SK-N-MC (cell line): Measurements from ENCODE around the gene ITSN1.

Source experiments
- DNase-seq: peaks from one replicate; pipeline ENCODE4 v3.0.0-alpha.2; 2011; ENCODE audit warnings: low read depth, low spot score
- H3K27ac ChIP-seq: fragments of 200-600 bp; sonication (generic); 2 replicates; pipeline ENCODE4 v1.5.1; 2016; ENCODE audit warnings: mixed run types
- H3K36me3 ChIP-seq: fragments of 200-600 bp; sonication (generic); 2 replicates; pipeline ENCODE4 v1.6.1; 2017; ENCODE audit warnings: antibody characterized with exemption, low read length, mixed read lengths; ENCODE audit not compliant: insufficient read depth
- H3K4me3 ChIP-seq: fragments of 200-600 bp; sonication (generic); 2 replicates; pipeline ENCODE4 v1.5.1; 2016
- H3K9ac ChIP-seq: fragments of 200-600 bp; sonication (generic); 2 replicates; pipeline ENCODE4 v1.8.0; 2017; ENCODE audit warnings: mixed run types, mixed read lengths; ENCODE audit not compliant: insufficient read length
- H3K9me3 ChIP-seq: fragments of 200-600 bp; sonication (generic); 2 replicates; pipeline ENCODE4 v1.6.1; 2017; ENCODE audit warnings: low read depth, mild to moderate bottlenecking, antibody characterized with exemption, low read length, moderate library complexity, mixed read lengths
- EZH2 ChIP-seq: fragments of 200-600 bp; sonication (generic); IDR thresholded peaks from one replicate; pipeline ENCODE4 v1.6.1; 2017; ENCODE audit warnings: antibody characterized with exemption
- FOXP2 ChIP-seq: optimal IDR thresholded peaks from 2 replicates; pipeline ENCODE3; 2011; ENCODE audit warnings: mild to moderate bottlenecking, moderate library complexity; ENCODE audit not compliant: insufficient read depth; ENCODE audit errors: extremely low read length, control extremely low read depth
- POLR2AphosphoS5 ChIP-seq: IDR thresholded peaks from 2 replicates; pipeline ENCODE4 v1.6.1; 2012; ENCODE audit warnings: mild to moderate bottlenecking, low read depth, low read length, borderline replicate concordance

ITSN1 gene

DNA sequence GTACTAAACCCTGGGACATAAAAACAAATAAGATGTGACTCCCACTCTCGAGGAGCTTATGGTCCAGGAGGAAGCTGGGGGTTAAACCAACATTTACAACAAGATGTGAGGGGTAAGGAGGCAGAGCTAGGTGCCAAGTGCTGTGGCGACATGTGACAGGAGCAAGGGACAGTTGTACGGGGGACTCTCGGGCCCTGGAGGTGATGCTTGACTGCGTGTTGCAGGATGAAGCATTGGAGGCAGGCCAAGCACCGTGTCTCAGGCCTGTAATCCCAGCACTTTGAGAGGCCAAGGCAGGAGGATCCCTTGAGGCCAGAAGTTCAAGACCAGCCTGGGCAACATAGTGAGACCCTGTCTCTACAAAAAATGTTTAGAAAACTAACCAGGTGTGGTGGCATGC lies 236.5 kb downstream of the ITSN1 start:
- H3K9me3 ChIP-seq = no peaks in the 10 kb centered on the region
- H3K27ac ChIP-seq = no peak overlapping the region
- TF ChIP-seq EZH2 (no peak), POLR2AphosphoS5 (no peak), FOXP2 (no peak)
- no peak overlapping the region for H3K4me3 ChIP-seq
- no peak for DNase-seq
- H3K9ac ChIP-seq = no peak overlapping the region
- no peaks in the 10 kb centered on the region for H3K36me3 ChIP-seq

- Histone ChIP-seq H3K9me3 (no peaks in the 10 kb centered on the region), H3K9ac (no peak overlapping the region), H3K27ac (no peak overlapping the region), H3K4me3 (no peak overlapping the region), H3K36me3 (no peaks in the 10 kb centered on the region)
- TF ChIP-seq FOXP2 = no peak
- TF ChIP-seq POLR2AphosphoS5 = no peak
- TF ChIP-seq EZH2 = no peak
- DNase-seq = no peak
Measured at GRCh38 chr21:33880626-33881025, 238.3 kb downstream of the ITSN1 start.

DNA sequence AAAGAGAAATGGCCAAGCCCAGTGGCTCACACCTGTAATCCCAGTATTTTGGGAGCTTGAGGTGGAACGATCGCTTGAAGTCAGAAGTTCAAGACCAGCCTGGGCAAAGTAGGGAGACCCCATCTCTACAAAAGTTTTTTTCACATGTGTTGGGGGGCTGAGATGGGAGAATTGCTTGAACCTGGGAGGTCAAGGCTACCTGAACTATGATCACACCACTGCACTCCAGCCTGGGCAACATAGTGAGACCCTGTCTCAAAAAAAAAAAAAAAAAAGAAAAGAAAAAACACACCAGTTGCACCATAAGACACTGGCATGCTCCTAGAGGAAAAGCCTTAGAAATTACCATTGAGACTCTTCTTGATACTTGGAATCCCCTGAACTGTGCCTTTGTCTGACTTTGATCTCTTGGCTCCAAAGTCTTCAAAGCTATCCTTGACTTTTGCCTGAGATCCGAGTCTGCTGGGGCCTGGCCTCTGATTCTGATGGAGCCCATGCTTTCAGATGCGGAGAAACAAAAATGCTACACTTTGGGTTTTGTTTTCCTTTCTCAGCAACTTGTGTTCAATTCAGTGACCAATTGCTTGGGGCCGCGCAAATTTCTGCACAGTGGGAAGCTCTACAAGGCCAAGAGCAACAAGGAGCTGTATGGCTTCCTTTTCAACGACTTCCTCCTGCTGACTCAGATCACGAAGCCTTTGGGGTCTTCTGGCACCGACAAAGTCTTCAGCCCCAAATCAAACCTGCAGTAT lies 239.6 kb downstream of the ITSN1 start:
- Histone ChIP-seq H3K9me3 (no peaks in the 10 kb centered on the region), H3K4me3 (no peak overlapping the region), H3K27ac (no peak overlapping the region), H3K9ac (no peak overlapping the region), H3K36me3 (no peaks in the 10 kb centered on the region)
- no peak for TF ChIP-seq FOXP2
- TF ChIP-seq POLR2AphosphoS5 = no peak
- TF ChIP-seq EZH2 = no peak
- no peak for DNase-seq

GRCh38 chr21:33883118-33883517 lies 240.8 kb downstream of the ITSN1 start:
- Histone ChIP-seq H3K9ac (no peak overlapping the region), H3K27ac (no peak overlapping the region)

DNA sequence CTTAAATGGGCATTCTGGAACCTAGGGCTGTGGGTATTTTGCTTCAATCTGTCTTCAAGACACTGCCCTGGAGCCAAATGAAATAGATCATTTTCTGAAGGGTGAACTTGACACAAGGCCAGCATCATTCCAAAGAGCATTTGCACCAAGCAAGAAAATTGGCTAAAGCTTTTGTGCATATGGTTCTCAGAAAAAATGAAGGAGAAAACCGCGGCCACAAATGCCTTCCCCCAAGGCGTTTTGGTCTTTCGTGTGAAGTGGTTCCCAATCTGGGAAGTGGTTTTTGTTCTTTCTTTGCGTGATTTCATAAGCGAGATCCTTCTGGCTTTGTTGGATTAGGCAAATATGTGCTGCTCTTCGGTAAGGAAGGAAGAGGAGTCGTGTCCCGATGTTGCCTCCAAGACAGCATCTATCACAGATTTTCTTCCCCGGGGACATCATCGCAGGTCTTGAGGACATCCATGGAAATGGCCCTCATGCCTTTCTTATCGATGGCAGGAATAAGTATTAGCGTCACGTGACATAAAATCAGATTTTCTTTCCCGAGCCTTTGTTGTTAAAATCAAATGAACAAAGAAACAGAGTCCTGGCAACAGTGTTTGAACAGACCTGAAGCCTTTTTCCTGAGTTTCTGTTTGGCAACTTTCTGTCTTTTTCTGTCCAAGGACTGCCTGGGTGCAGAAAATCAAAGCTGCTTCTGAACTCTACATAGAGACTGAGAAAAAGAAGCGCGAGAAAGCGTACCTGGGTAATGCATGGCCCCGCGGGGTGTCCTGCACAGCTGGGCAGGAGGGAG lies 242.3 kb downstream of the ITSN1 start:
- no peak overlapping the region for H3K9ac ChIP-seq
- DNase-seq = no peak
- H3K4me3 ChIP-seq = no peak overlapping the region
- H3K9me3 ChIP-seq = no peaks in the 10 kb centered on the region
- H3K36me3 ChIP-seq = no peaks in the 10 kb centered on the region
- no peak overlapping the region for H3K27ac ChIP-seq
- TF ChIP-seq FOXP2 = no peak
- no peak for TF ChIP-seq EZH2
- TF ChIP-seq POLR2AphosphoS5 = no peak

More at GRCh38 chr21:33883118-33883517, 240.8 kb downstream of the ITSN1 start:
- H3K9me3 ChIP-seq = no peaks in the 10 kb centered on the region
- DNase-seq = no peak
- H3K36me3 ChIP-seq = no peaks in the 10 kb centered on the region
- H3K4me3 ChIP-seq = no peak overlapping the region
- TF ChIP-seq FOXP2 (no peak), EZH2 (no peak), POLR2AphosphoS5 (no peak)

GRCh38 chr21:33885172-33885514 lies 242.8 kb downstream of the ITSN1 start:
- H3K27ac ChIP-seq = no peak overlapping the region
- no peaks in the 10 kb centered on the region for H3K9me3 ChIP-seq
- no peak overlapping the region for H3K4me3 ChIP-seq
- no peak for DNase-seq
- TF ChIP-seq FOXP2 (no peak), EZH2 (no peak), POLR2AphosphoS5 (no peak)
- no peak overlapping the region for H3K9ac ChIP-seq
- no peaks in the 10 kb centered on the region for H3K36me3 ChIP-seq

GRCh38 chr21:33886321-33886720 lies 244.0 kb downstream of the ITSN1 start:
- no peak overlapping the region for H3K27ac ChIP-seq
- H3K9me3 ChIP-seq = no peaks in the 10 kb centered on the region
- no peak overlapping the region for H3K4me3 ChIP-seq
- DNase-seq = no peak
- no peak overlapping the region for H3K9ac ChIP-seq
- TF ChIP-seq POLR2AphosphoS5 = no peak
- no peak for TF ChIP-seq FOXP2
- TF ChIP-seq EZH2 = no peak
- no peaks in the 10 kb centered on the region for H3K36me3 ChIP-seq

- Histone ChIP-seq H3K4me3 (no peak overlapping the region), H3K27ac (no peak overlapping the region), H3K36me3 (no peaks in the 10 kb centered on the region), H3K9ac (no peak overlapping the region), H3K9me3 (no peaks in the 10 kb centered on the region)
- no peak for DNase-seq
- no peak for TF ChIP-seq FOXP2
- no peak for TF ChIP-seq POLR2AphosphoS5
- no peak for TF ChIP-seq EZH2
Measured at GRCh38 chr21:33890187-33890586, 247.9 kb downstream of the ITSN1 start.

- Histone ChIP-seq H3K36me3 (no peaks in the 10 kb centered on the region), H3K27ac (no peak overlapping the region), H3K9ac (no peak overlapping the region), H3K4me3 (no peak overlapping the region), H3K9me3 (no peaks in the 10 kb centered on the region)
- no peak for DNase-seq
- no peak for TF ChIP-seq EZH2
Measured at GRCh38 chr21:33892853-33893252, 250.6 kb downstream of the ITSN1 start.
